GM18909 (cell line): ENCODE data around the gene PTPRM.

Experiments used
- ATAC-seq: cut with Tn5 transposase; IDR thresholded peaks from one replicate; pipeline ENCODE4 v1.9.1; 2021; ENCODE audit warnings: mild to moderate bottlenecking; ENCODE audit not compliant: unreplicated experiment, poor library complexity

Gene PTPRM

DNA sequence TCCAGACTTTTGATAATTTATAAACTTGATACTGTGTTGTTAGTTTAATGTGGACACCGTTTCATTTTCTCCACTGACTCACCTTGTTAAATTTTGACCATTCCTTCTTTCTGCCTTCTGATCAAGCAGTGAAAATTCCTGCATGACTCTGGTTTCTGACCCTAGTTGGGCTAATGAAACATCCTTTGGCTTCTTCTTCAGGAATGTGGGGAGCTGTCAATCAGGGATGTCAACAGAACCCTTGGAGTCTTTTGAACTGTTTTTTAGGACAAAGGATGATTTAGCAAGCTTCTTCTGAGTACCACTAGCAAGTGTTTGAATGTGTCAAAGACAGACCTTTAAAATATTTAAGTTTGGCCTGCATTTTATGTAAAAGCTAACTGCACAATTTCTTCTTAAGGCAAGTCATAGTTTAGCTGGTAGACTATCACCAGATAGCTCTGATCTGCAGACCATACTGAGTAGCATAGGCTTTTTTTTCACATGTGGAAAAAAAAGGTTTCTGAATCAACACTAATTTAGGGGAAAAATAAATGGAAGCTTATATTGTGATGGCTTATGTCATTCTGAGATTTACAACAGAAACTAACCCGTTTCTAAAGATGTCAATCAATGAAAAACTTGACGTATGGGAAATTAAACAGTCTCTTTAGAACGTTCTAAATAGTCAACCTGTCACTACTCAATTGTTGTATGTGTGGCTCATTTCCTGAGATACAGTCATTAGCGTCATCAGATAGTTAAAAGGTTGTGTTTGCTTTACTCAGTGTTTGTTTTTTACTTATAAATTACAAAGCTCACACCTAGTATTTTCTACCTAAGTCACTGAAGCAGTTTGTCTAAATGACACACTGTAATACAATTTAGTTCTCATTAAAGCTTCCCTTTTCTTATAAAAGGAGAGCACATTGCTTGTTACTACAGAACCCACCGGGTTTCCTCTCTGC, 311.4 kb downstream of the PTPRM start:
- no peak for ATAC-seq

DNA sequence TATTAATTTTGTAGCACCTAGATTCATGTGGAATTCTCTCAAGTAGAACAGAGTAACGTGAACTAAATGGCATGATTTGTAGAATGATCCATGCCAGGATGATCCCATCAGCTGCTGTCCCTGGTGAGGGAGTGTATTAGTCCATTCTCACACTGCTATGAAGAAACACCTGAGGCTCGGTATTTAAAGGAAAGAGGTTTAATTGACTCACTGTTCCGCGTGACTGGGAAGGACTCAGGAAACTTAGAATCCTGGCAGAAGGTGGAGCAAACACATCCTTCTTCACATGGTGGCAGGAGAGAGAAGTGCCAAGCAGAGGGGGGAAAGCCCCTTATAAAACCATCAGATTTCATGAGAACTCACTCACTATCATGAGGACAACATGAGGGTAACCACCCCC, 312.6 kb downstream of the PTPRM start:
- no peak for ATAC-seq

- no peak for ATAC-seq
Measured at GRCh38 chr18:7885865-7886264, 318.7 kb downstream of the PTPRM start.

DNA sequence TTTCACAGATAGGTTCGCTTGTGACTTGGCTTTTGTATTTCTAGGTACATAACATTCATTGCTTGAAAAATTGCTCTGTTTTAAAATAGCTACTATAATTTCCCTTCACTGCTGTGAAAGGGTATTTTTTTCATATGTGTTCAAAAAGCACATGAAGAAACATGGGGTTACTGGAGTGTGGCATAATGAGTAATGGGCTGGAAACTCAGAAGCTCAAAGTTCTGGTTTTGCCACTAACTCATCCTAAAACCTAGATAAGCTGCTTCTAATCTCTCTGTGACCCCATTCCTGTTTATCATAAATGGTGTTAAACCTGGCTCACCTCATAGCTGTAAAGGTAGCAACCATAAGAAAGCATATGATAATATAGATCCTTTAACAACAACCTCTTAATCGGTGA, 319.3 kb downstream of the PTPRM start:
- no peak for ATAC-seq

- ATAC-seq = no peak
Measured at GRCh38 chr18:7889515-7889914, 322.4 kb downstream of the PTPRM start.

DNA sequence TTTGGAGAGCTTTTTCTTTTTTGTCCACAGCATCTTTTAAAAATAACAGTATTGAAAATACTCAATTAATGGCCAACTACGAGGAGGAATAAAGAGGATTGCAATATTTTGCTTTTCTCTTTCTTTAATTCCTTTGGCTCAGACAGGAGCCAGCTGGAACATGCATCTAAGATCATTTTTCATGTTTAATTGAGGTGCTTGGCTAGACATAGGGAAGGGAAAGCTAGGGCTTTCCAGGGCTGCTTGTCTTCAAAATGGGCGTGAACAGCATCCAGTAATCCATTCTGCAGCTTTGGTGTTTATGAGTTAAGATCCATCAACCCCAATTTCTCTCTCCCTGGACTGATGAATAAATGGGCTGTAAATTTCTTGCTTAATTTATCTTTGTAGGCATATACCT, 323.0 kb downstream of the PTPRM start:
- ATAC-seq = no peak

GRCh38 chr18:7892556-7892955, 325.4 kb downstream of the PTPRM start:
- no peak for ATAC-seq

- no peak for ATAC-seq
Measured at GRCh38 chr18:7894592-7894991, 327.5 kb downstream of the PTPRM start.

GRCh38 chr18:7895346-7895745, 328.2 kb downstream of the PTPRM start:
- ATAC-seq = no peak

DNA sequence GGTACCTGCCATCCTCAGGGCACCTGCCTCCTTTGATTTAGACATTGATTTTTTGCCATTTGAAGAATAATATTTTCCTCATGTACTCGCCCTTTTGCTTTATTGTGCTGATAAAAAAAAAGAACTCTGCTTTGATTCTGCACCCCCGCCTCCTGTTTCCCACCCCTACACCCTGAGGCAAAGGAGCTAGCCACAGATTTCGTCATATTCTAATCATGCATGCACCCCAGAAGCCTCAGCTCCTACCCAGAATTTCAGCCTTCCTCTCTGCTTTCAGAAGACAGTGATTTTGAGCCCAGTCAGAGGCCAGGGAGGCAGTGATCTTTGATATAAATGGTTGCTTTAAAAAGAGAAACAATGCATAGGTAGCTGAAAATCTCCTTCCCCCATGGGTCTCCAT, 329.0 kb downstream of the PTPRM start:
- ATAC-seq = no peak

DNA sequence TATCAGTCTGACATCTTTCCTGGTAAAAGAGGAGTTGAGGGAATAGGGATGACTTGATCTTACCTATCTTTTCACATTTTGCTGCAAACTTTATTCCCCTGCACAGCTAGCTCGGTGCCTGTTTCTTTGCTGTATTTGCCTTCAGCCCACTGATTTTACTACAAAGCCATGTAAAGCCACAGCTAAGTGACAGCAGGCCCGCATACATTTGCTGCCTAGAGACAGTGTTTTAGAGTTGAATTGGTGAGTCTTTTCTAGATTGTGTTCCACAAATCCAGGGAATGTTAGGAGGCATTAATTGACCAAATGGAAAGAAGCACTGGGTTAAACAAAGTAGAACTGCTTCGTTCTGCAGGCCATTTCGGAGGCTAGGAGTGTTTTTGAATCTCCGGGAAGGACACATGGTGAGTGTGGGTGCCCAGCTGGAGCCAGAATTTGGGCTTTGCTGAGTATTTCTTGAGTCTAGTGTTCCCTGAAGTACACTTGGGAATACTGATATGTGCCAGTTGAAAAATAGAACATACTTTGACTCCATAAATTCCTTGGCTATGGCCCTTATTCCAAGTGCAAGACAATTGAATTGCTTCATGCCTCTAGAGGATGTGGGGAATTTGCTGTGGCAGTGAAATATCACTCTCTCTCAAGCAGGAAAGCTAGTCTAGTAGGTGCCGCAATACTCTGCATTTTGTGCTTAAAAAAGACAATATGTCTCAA, 329.8 kb downstream of the PTPRM start:
- ATAC-seq = no peak

DNA sequence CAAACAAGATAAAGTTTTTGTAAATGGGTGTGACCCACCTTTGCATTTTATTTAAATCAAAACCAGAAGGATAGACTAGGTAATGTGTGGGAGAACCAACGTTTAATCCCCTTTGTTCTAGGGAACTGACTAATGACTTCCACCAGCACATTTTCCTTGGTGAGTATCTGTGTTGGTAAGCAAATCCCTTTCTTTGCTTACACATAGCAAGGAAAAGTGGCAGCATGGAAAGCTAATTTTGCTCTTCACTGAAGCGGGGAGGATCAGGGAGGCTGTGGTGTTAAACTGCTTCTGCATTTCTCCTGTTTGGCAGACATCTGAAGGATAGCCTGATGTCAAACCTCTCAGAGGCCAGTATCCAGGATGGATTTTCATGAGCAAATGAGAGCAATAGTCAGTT, 331.1 kb downstream of the PTPRM start:
- no peak for ATAC-seq

DNA sequence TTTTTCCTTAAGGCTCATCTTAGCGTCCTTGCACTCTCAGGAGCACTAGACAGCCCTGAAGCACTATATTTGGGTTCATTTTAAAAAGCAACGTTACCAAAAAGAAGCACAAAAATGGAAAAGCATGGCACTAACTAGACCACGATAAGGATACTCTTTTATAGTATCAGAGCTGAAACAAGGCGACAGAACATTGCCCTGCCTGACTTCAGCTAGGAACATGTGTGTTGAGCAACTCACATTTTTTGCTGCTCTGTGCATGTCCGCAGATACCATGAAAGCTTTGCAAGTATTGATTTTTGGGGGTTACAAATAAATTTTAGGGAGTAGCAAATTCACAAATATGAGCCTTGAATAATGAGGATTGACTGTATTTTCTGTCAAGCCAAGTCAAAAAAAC, 332.0 kb downstream of the PTPRM start:
- ATAC-seq = no peak

DNA sequence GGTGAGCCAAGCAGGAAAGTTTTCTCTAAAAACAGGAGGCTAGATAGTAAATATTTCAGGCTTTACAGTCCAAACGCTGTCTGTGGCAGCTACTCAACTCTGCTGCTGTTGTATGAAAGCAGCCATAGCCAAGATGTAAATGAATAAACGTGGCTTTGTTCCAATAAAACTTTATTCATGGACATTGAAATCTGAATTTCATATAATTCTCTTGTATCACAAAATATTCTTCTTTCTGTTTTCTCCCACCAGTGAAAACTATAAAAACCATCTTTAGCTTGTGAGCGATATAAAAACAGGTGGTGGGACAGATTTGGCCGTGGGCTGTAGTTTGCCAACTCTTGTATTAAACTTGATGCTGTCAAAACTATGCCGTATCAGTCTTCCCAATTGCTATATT, 333.0 kb downstream of the PTPRM start:
- no peak for ATAC-seq

DNA sequence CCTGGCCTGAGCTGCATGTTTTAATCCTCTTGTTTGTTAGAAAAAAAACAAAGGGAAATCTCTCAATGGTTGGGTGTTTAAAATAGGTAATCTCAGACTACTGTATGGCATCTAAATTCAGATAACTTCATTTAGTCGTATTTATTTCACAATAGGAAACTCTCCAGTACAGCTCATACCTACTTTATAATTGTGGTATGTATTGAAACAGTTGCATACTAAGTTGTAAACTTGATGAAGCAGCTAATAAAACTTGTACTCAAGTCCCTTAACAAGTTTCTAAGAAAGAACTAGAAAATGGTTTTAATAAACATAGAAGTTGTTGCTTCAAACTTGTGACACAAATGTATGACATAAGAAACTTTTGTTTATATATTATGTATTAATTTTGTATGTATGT, 334.5 kb downstream of the PTPRM start:
- no peak for ATAC-seq

- no peak for ATAC-seq
Measured at GRCh38 chr18:7902399-7902839, 335.3 kb downstream of the PTPRM start.

DNA sequence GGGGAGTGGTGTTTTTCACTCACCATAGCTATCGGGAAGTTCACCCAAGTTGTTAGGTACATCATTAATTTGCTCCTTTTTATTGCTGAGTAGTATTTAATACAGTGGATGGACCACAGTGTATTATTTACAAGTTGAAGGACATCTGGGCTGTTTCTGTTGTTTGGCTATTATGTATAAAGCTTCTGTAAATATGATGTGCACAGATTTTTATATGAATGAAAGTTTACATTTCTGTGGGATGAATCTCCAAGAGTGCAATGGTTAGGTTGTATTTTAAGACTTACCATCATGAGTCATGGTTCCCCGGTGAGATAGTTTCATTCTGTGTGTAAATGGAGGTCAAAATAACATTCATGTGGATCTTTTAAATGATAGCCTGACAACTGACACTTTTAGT, 337.4 kb downstream of the PTPRM start:
- no peak for ATAC-seq

- ATAC-seq = no peak
Measured at GRCh38 chr18:7908681-7909299, 341.7 kb downstream of the PTPRM start.

GRCh38 chr18:7914834-7915670, 347.9 kb downstream of the PTPRM start:
- ATAC-seq = no peak

GRCh38 chr18:7918701-7919100, 351.6 kb downstream of the PTPRM start:
- no peak for ATAC-seq
